AG09309 (cell line): ENCODE results near the gene FBXO21.
"Not testable (repeated sequence)": the region's sequence is repeated elsewhere in the genome, so short reads cannot be mapped to it uniquely, and the experiment has no call there.

Experiments used
- DNase-seq: peaks from one replicate; pipeline ENCODE4 v3.0.0-alpha.2; 2010; ENCODE audit warnings: low read depth
- H3K4me3 ChIP-seq: 2 replicates; pipeline ENCODE4 v1.5.1; 2011; ENCODE audit warnings: mild to moderate bottlenecking, low read depth, low read length, moderate library complexity; ENCODE audit not compliant: control insufficient read depth
- TF ChIP-seq, protein P1 (sequence below): IDR thresholded peaks from 2 replicates; pipeline ENCODE4 v1.5.1; 2011; ENCODE audit warnings: mild to moderate bottlenecking, low read depth, low read length, inconsistent platforms; ENCODE audit not compliant: insufficient read depth, control insufficient read depth; ENCODE audit errors: missing control alignments

Gene FBXO21

DNA sequence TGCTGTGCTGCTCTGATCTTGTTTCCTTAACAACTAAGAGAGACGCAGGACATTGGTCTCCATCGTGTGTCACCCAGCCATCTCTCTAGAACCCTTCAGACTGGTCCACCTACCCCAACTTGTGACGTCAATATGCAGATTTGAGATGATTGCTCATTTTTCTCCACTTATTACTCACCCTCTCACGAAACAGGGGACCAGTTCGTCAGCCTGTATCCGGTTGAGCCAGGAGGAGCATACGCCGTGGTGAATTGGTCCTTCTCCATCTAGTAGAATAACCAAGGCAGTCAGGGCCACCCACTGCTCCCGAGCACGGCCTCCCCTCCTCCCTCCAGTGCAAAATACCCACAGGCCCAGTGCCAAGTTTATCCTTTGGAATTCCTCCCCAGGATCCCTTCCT is 36.2 kb upstream of the FBXO21 start:
- no peak for DNase-seq
- H3K4me3 ChIP-seq, result no peak overlapping the region
- TF ChIP-seq, protein P1, sequence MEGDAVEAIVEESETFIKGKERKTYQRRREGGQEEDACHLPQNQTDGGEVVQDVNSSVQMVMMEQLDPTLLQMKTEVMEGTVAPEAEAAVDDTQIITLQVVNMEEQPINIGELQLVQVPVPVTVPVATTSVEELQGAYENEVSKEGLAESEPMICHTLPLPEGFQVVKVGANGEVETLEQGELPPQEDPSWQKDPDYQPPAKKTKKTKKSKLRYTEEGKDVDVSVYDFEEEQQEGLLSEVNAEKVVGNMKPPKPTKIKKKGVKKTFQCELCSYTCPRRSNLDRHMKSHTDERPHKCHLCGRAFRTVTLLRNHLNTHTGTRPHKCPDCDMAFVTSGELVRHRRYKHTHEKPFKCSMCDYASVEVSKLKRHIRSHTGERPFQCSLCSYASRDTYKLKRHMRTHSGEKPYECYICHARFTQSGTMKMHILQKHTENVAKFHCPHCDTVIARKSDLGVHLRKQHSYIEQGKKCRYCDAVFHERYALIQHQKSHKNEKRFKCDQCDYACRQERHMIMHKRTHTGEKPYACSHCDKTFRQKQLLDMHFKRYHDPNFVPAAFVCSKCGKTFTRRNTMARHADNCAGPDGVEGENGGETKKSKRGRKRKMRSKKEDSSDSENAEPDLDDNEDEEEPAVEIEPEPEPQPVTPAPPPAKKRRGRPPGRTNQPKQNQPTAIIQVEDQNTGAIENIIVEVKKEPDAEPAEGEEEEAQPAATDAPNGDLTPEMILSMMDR, result no peak

- no peak overlapping the region for H3K4me3 ChIP-seq
- no peak for DNase-seq
- TF ChIP-seq, protein P1, result no peak
Measured at GRCh38 chr12:117225179-117225578, 34.9 kb upstream of the FBXO21 start.

GRCh38 chr12:117220947-117221346 is 30.7 kb upstream of the FBXO21 start:
- DNase-seq, H3K4me3 ChIP-seq: not testable (repeated sequence)

DNA sequence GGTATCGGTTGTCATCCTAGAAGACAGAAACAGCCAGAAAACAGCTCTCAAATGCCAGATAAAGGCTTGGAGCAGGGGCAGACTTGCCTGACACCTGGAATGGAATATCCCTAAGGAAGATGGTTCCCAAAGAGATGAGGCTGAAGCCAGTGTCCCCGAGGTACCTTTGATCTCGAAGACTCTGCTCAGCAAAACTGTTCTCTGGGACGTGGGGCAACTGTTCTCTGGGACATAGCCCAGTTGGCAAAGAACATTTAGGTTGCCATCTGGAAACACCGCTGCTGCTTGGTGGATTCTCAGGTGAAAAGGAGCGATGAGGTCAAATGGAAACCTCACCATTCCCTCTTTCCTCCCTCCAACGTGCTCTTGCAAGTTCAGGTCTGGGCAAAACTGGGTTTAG is 27.9 kb upstream of the FBXO21 start:
- no peak for DNase-seq
- TF ChIP-seq, protein P1, result no peak
- H3K4me3 ChIP-seq, result no peak overlapping the region

DNA sequence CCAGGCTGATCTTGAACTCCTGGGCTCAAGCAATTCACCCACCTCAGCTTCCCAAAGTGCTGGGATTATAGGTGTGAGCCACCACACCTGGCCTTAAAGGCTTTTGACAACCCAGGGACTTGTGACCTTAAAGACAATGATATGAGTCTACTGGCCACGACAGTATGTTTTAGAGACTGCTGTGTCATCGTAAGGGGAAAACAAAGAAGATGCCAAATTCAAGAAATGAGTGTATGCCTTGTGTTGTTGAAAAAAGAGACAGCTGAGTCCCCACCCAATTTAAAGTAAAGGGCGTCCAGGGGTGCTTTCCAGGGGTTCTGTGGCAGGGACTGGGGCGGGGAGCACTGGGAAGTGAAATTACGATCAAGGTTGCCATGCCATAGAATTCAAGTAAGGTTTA is 26.4 kb upstream of the FBXO21 start:
- H3K4me3 ChIP-seq, result no peak overlapping the region
- no peak for DNase-seq
- TF ChIP-seq, protein P1, result no peak

- TF ChIP-seq, protein P1, result no peak
- DNase-seq, result no peak
Measured at GRCh38 chr12:117214797-117215196, 24.5 kb upstream of the FBXO21 start.

GRCh38 chr12:117213295-117213808 is 23.1 kb upstream of the FBXO21 start:
- no peak overlapping the region for H3K4me3 ChIP-seq
- no peak for DNase-seq
- TF ChIP-seq, protein P1, result no peak

More at GRCh38 chr12:117214797-117215196, 24.5 kb upstream of the FBXO21 start:
- H3K4me3 ChIP-seq, result no peak overlapping the region
